Breast epithelium (tissue), 3 donors: ENCODE data around the gene SRSF8.

ENCODE experiments used
- CTCF ChIP-seq, 3 donors: fragments of 450-650 bp; IDR thresholded peaks; one replicate each; pipeline ENCODE4 v1.5.1; 2016 to 2017; ENCODE audit warnings: antibody characterized with exemption in 3 of 3, mild to moderate bottlenecking in 3 of 3, moderate library complexity in 3 of 3
- POLR2A ChIP-seq: fragments of 450-650 bp; IDR thresholded peaks from one replicate; pipeline ENCODE4 v1.6.1; 2016; ENCODE audit warnings: antibody characterized with exemption, mild to moderate bottlenecking, moderate library complexity
- POLR2AphosphoS5 ChIP-seq, 3 donors: sonication (generic); formaldehyde crosslinking; IDR thresholded peaks; one replicate each; pipeline ENCODE4 v1.6.1; 2017; ENCODE audit warnings: antibody characterized with exemption in 3 of 3

- TF ChIP-seq CTCF (IDR thresholded peaks at IDR 0.05) (no peak), POLR2A (no peak), POLR2AphosphoS5 (IDR thresholded peaks at IDR 0.05) (no peak)
These were observed 19.4 kb downstream of the SRSF8 start for GRCh38 chr11:95086151-95086550.
